HepG2 (cell line): Measurements from ENCODE around the gene RNPEPL1. TPM values are rescaled to one million over a fixed set of nuclear protein-coding genes. Genes with fewer than 3 reads are reported as not detected.

Experiments
- CHD2 ChIP-seq: IDR thresholded peaks from 2 replicates; pipeline ENCODE4 v1.6.1; 2011; ENCODE audit warnings: low read depth, low read length, improper control_type of control experiment
- DMAP1 ChIP-seq: IDR thresholded peaks from 2 replicates; pipeline ENCODE4 v1.6.1; 2016
- HMGXB4 ChIP-seq, 2 experiments: sonication (generic) in 1 of 2; formaldehyde crosslinking in 1 of 2; IDR thresholded peaks; 2 replicates each; pipeline versions ENCODE4 v1.4.0 to v1.6.1; 2018 to 2020; ENCODE audit warnings: missing genetic modification reagents in 2 of 2, borderline replicate concordance in 1 of 2, low read depth in 1 of 2, mild to moderate bottlenecking in 1 of 2, missing biosample characterization in 1 of 2
- POLR2G ChIP-seq: fragments of 200-400 bp; formaldehyde crosslinking; IDR thresholded peaks from 2 replicates; pipeline ENCODE4 v1.6.1; 2018; ENCODE audit warnings: mild to moderate bottlenecking, low read depth, low read length, moderate library complexity
- PRDM15 ChIP-seq: sonication (generic); formaldehyde crosslinking; IDR thresholded peaks from 2 replicates; pipeline ENCODE4 v1.4.0; 2020; ENCODE audit warnings: missing genetic modification reagents
- RFXAP ChIP-seq: sonication (generic); formaldehyde crosslinking; IDR thresholded peaks from 2 replicates; pipeline ENCODE4 v1.4.0; 2020; ENCODE audit warnings: missing genetic modification reagents, borderline replicate concordance
- SUZ12 ChIP-seq: fragments of 150-350 bp; IDR thresholded peaks from 2 replicates; pipeline ENCODE4 v1.6.1; 2014; ENCODE audit warnings: low read depth, low read length
- TFDP1 ChIP-seq: IDR thresholded peaks from 2 replicates; pipeline ENCODE4 v1.6.1; 2016; ENCODE audit warnings: missing compliant biosample characterization, missing genetic modification reagents, borderline replicate concordance
- ZC3H13 ChIP-seq: sonication (generic); formaldehyde crosslinking; IDR thresholded peaks from 2 replicates; pipeline ENCODE4 v1.8.1; 2023; ENCODE audit warnings: mild to moderate bottlenecking, missing genetic modification reagents, moderate library complexity
- ZNF264 ChIP-seq: sonication (generic); formaldehyde crosslinking; IDR thresholded peaks from 2 replicates; pipeline ENCODE4 v1.4.0; 2020; ENCODE audit warnings: missing genetic modification reagents
- ZNF446 ChIP-seq: sonication (generic); formaldehyde crosslinking; IDR thresholded peaks from 2 replicates; pipeline ENCODE4 v1.5.0; 2020; ENCODE audit warnings: mild to moderate bottlenecking, missing genetic modification reagents
- polyA plus RNA-seq, 8 experiments: library from polyadenylated mRNA; depleted of rRNA in 3 of 8; stranded (reverse) in 7 of 8; unstranded in 1 of 8; fragments of >200 nt; fragmentation: Illumina TruSeq in 4 of 8; extraction: Trizol in 4 of 8; gene quantifications; 2 replicates each; pipeline versions ENCODE4 v1.2.1 to v1.2.3, GENCODE V29; 2011 to 2016; ENCODE audit warnings: low read depth in 4 of 8, missing spikeins in 1 of 8, mixed read lengths in 1 of 8; ENCODE audit not compliant: insufficient read depth in 1 of 8
- total RNA-seq, 5 experiments: library from RNA; depleted of rRNA; stranded (reverse); fragments of >200 nt; fragmentation: Illumina TruSeq; extraction: Trizol; gene quantifications; 2 replicates each; pipeline ENCODE4 v1.2.3, GENCODE V29; 2016; ENCODE audit warnings: low read depth in 1 of 5
- TF ChIP-seq, protein P1 (sequence below), 2 experiments: sonication (generic) in 1 of 2; formaldehyde crosslinking in 1 of 2; IDR thresholded peaks; 2 replicates each; pipeline versions ENCODE4 v1.6.1 to v1.9.0; 2014 to 2022; ENCODE audit warnings: antibody characterized with exemption in 1 of 2, borderline replicate concordance in 1 of 2, inconsistent platforms in 1 of 2, low read depth in 1 of 2, missing genetic modification reagents in 1 of 2

The RNPEPL1 gene
- total and polyA plus RNA-seq, 2 of the 13 experiments (the other 11 are each of a cell fraction or from before 2014, with no cell fraction given), result 13.0 to 18.0 TPM

DNA sequence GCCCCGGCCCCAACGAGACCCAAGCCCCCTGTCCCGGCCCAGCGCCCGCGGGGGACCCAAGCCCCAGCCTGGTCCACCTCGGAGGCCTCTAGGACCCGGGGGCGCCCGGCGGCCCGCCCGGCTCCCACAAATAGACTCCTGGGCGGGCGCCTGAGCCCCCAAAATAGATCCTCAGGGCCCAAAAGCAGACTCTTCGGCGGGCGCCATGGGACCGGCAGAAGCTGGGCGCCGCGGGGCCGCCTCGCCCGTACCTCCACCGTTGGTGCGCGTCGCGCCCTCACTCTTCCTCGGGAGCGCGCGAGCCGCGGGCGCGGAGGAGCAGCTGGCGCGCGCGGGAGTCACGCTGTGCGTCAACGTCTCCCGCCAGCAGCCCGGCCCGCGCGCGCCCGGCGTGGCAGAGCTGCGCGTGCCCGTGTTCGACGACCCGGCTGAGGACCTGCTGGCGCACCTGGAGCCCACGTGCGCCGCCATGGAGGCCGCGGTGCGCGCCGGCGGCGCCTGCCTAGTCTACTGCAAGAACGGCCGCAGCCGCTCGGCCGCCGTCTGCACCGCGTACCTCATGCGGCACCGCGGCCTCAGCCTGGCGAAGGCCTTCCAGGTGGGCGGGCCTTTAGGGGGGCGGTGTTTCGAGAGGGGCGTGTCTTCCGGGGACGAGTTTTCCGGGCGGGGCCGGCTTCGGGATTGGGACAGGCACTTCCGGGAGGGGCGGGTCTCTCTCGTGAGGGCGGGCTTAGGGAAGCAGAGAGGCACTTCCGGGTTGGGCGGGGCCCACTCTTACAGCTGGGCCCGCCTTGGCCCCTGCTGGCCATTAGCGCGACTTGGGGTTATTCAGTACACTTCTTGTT lies 7.6 kb upstream of the RNPEPL1 start (continued):
- TF ChIP-seq PRDM15 (peak; percentile 73; the same call in 1 of the 2 replicates), HMGXB4 (CRISPR knock-in tag; IDR thresholded peaks at IDR 0.05; ENCODE audit: borderline replicate concordance in 1 of 2, low read depth in 1 of 2) (peak in 1 of 2 experiments; percentile 20; a peak in 1 of 4 replicates), CHD2 (peak; percentile 18; the same call in 1 of the 2 replicates), ZNF446 (peak; percentile 86; the same call in 1 of the 2 replicates), POLR2G (peak; percentile 88), SUZ12 (no peak), TFDP1 (CRISPR knock-in tag) (peak; percentile 89; the same call in 1 of the 2 replicates), ZNF264 (no peak), RFXAP (peak; percentile 73; the same call in 1 of the 2 replicates), DMAP1 (CRISPR knock-in tag) (peak; percentile 49), ZC3H13 (CRISPR knock-in tag) (no peak; the same call in 1 of the 2 replicates)
- TF ChIP-seq, protein P1, sequence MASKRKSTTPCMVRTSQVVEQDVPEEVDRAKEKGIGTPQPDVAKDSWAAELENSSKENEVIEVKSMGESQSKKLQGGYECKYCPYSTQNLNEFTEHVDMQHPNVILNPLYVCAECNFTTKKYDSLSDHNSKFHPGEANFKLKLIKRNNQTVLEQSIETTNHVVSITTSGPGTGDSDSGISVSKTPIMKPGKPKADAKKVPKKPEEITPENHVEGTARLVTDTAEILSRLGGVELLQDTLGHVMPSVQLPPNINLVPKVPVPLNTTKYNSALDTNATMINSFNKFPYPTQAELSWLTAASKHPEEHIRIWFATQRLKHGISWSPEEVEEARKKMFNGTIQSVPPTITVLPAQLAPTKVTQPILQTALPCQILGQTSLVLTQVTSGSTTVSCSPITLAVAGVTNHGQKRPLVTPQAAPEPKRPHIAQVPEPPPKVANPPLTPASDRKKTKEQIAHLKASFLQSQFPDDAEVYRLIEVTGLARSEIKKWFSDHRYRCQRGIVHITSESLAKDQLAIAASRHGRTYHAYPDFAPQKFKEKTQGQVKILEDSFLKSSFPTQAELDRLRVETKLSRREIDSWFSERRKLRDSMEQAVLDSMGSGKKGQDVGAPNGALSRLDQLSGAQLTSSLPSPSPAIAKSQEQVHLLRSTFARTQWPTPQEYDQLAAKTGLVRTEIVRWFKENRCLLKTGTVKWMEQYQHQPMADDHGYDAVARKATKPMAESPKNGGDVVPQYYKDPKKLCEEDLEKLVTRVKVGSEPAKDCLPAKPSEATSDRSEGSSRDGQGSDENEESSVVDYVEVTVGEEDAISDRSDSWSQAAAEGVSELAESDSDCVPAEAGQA (IDR thresholded peaks at IDR 0.05; ENCODE audit: low read depth), result peak; percentile 11; the same call in 1 of the 2 replicates
- TF ChIP-seq, protein P1 (CRISPR knock-in tag; IDR thresholded peaks at IDR 0.05; ENCODE audit: borderline replicate concordance), result peak; percentile 96; the same call in 1 of the 2 replicates
